ENCODE results near the gene TNNI3K. TPM values are rescaled to one million over a fixed set of nuclear protein-coding genes. Genes with fewer than 3 reads are reported as not detected.

Gene TNNI3K
- total RNA-seq, 6 experiments from 2014 or later: not detected

GRCh38 chr1:74344387-74344786, 109.2 kb downstream of the TNNI3K start:
- TF ChIP-seq, protein P1, sequence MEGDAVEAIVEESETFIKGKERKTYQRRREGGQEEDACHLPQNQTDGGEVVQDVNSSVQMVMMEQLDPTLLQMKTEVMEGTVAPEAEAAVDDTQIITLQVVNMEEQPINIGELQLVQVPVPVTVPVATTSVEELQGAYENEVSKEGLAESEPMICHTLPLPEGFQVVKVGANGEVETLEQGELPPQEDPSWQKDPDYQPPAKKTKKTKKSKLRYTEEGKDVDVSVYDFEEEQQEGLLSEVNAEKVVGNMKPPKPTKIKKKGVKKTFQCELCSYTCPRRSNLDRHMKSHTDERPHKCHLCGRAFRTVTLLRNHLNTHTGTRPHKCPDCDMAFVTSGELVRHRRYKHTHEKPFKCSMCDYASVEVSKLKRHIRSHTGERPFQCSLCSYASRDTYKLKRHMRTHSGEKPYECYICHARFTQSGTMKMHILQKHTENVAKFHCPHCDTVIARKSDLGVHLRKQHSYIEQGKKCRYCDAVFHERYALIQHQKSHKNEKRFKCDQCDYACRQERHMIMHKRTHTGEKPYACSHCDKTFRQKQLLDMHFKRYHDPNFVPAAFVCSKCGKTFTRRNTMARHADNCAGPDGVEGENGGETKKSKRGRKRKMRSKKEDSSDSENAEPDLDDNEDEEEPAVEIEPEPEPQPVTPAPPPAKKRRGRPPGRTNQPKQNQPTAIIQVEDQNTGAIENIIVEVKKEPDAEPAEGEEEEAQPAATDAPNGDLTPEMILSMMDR (IDR thresholded peaks at IDR 0.05): no peak
- H3K4me1 Mint-ChIP-seq (ENCODE audit: low read depth): no peaks in the 10 kb centered on the region
- no peak for DNase-seq
- H3K27me3 Mint-ChIP-seq (ENCODE audit: insufficient read depth): no peaks in the 10 kb centered on the region
- no peak overlapping the region for H3K27ac Mint-ChIP-seq
- no peaks in the 10 kb centered on the region for H3K36me3 Mint-ChIP-seq (ENCODE audit: low read depth)
- peaks cover 17% of the 10 kb centered on the region; the same call in 1 of the 2 replicates for H3K9me3 Mint-ChIP-seq
- H3K4me3 Mint-ChIP-seq: no peak overlapping the region

DNA sequence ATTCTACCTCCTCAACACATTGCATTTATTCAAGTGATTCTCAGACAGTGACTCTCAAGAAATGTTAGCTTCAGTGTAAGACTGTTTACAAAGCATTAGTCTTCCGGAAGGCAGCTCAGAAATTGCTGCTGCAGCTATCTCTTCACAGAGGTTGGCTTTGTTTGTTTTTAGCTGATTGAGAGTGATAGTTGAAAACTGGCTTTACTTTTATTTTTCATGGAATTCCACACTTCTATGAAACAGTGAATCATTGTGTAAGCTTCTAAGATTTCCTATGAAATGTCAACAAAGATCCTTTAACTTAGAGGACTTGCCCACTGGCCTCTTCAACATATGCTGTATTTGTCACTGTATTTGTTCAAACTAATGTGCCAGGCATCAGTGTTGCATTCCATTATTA, 121.3 kb downstream of the TNNI3K start:
- Mint-ChIP-seq H3K9me3 (peaks cover 31% of the 10 kb centered on the region), H3K27me3 (ENCODE audit: insufficient read depth) (peaks cover 1% of the 10 kb centered on the region; the same call in 1 of the 2 replicates), H3K4me1 (ENCODE audit: low read depth) (no peaks in the 10 kb centered on the region), H3K36me3 (ENCODE audit: low read depth) (peaks cover 5% of the 10 kb centered on the region; the same call in 1 of the 2 replicates), H3K4me3 (no peak overlapping the region), H3K27ac (no peak overlapping the region)
- TF ChIP-seq, protein P1 (IDR thresholded peaks at IDR 0.05): no peak
- no peak for DNase-seq

GRCh38 chr1:74357150-74357549, 122.0 kb downstream of the TNNI3K start:
- DNase-seq: no peak
- TF ChIP-seq, protein P1 (IDR thresholded peaks at IDR 0.05): no peak
- Mint-ChIP-seq H3K4me3 (no peak overlapping the region), H3K9me3 (peaks cover 32% of the 10 kb centered on the region), H3K27ac (no peak overlapping the region), H3K4me1 (ENCODE audit: low read depth) (no peaks in the 10 kb centered on the region), H3K27me3 (ENCODE audit: insufficient read depth) (no peaks in the 10 kb centered on the region; the same call in 1 of the 2 replicates), H3K36me3 (ENCODE audit: low read depth) (peaks cover 5% of the 10 kb centered on the region; the same call in 1 of the 2 replicates)

- TF ChIP-seq, protein P1 (IDR thresholded peaks at IDR 0.05): no peak
- no peak overlapping the region for H3K4me3 Mint-ChIP-seq
Observed at GRCh38 chr1:74357756-74358155, 122.6 kb downstream of the TNNI3K start.

GRCh38 chr1:74362691-74363090, 127.5 kb downstream of the TNNI3K start:
- H3K9me3 Mint-ChIP-seq: peaks cover 24% of the 10 kb centered on the region
- H3K27me3 Mint-ChIP-seq (ENCODE audit: insufficient read depth): no peaks in the 10 kb centered on the region; the same call in 1 of the 2 replicates
- no peak overlapping the region for H3K27ac Mint-ChIP-seq
- DNase-seq: no peak
- H3K36me3 Mint-ChIP-seq (ENCODE audit: low read depth): no peaks in the 10 kb centered on the region
- H3K4me1 Mint-ChIP-seq (ENCODE audit: low read depth): no peaks in the 10 kb centered on the region
- TF ChIP-seq, protein P1 (IDR thresholded peaks at IDR 0.05): no peak
- H3K4me3 Mint-ChIP-seq: no peak overlapping the region

More at GRCh38 chr1:74357756-74358155, 122.6 kb downstream of the TNNI3K start:
- Mint-ChIP-seq H3K27me3 (ENCODE audit: insufficient read depth) (no peaks in the 10 kb centered on the region; the same call in 1 of the 2 replicates), H3K27ac (no peak overlapping the region), H3K36me3 (ENCODE audit: low read depth) (peaks cover 5% of the 10 kb centered on the region; the same call in 1 of the 2 replicates), H3K9me3 (peaks cover 32% of the 10 kb centered on the region), H3K4me1 (ENCODE audit: low read depth) (no peaks in the 10 kb centered on the region)
- no peak for DNase-seq

Data from HFFc6 (cell line).